Measurements from ENCODE around the gene ARID1B. TPM values are rescaled to one million over a fixed set of nuclear protein-coding genes. Genes with fewer than 3 reads are reported as not detected.

Gene ARID1B
- total RNA-seq, 1 donor from 2014 or later, result 47.3 TPM

GRCh38 chr6:156910938-156911337 is 133.8 kb downstream of the ARID1B start:
- DNase-seq (ENCODE audit: low read depth), result no peak
- Histone ChIP-seq H3K36me3 (ENCODE audit: control insufficient read depth, insufficient read depth, low read length) (no peaks in the 10 kb centered on the region), H3K4me3 (ENCODE audit: low read depth, low read length) (no peak overlapping the region), H3K27me3 (ENCODE audit: control insufficient read depth, insufficient read depth, low read length) (no peaks in the 10 kb centered on the region)
- TF ChIP-seq CTCF (IDR thresholded peaks at IDR 0.05; ENCODE audit: insufficient read depth, low read length, poor library complexity, severe bottlenecking), result no peak

GRCh38 chr6:156911581-156911980 is 134.4 kb downstream of the ARID1B start:
- no peak for TF ChIP-seq CTCF (IDR thresholded peaks at IDR 0.05; ENCODE audit: insufficient read depth, low read length, poor library complexity, severe bottlenecking)
- no peaks in the 10 kb centered on the region for H3K36me3 ChIP-seq (ENCODE audit: control insufficient read depth, insufficient read depth, low read length)
- no peak overlapping the region for H3K4me3 ChIP-seq (ENCODE audit: low read depth, low read length)
- H3K27me3 ChIP-seq (ENCODE audit: control insufficient read depth, insufficient read depth, low read length), result no peaks in the 10 kb centered on the region
- no peak for DNase-seq (ENCODE audit: low read depth)

DNA sequence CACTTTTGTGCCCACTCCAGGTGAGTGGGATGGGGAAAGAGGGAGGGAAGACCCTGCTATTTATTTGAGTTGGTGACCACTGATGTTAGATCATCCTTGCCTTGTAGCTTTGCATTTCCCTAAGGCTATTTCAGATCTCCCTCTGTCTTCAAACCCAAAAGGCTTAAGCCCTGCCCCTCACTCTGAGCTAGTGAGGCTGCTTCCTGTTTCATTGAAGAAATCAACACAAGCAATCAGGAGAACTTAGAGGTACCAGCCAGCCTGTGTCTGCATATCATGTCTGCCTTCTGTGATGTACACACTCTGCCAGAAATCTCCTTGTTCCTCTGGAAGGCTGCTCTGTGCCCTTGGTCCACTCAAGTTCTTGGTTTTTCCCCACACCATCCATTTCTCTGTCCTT is 135.3 kb downstream of the ARID1B start:
- Histone ChIP-seq H3K27me3 (ENCODE audit: control insufficient read depth, insufficient read depth, low read length) (no peaks in the 10 kb centered on the region), H3K36me3 (ENCODE audit: control insufficient read depth, insufficient read depth, low read length) (no peaks in the 10 kb centered on the region), H3K4me3 (ENCODE audit: low read depth, low read length) (no peak overlapping the region)
- no peak for DNase-seq (ENCODE audit: low read depth)
- TF ChIP-seq CTCF (IDR thresholded peaks at IDR 0.05; ENCODE audit: insufficient read depth, low read length, poor library complexity, severe bottlenecking), result no peak

DNA sequence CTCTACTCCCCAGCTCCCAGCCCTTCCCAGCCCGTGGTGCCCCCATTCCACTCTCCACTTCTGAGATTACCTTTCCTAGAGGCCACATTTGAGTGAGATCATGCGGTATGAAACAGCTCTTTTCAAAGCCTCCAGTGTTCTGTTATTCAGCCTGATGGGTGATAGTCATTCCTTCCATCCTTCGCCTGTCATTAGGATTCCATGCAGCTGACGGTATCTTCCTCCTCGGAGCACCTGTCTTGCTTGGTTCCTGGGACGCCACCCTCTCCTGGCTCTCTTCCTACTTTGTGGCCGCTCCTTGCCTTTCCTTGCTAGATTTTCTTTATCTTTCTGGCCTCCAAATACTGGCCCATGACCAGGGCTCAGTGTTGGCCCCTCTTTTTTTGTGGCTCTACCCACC is 137.0 kb downstream of the ARID1B start:
- no peaks in the 10 kb centered on the region for H3K36me3 ChIP-seq (ENCODE audit: control insufficient read depth, insufficient read depth, low read length)
- no peak for DNase-seq (ENCODE audit: low read depth)
- no peaks in the 10 kb centered on the region for H3K27me3 ChIP-seq (ENCODE audit: control insufficient read depth, insufficient read depth, low read length)
- H3K4me3 ChIP-seq (ENCODE audit: low read depth, low read length), result no peak overlapping the region
- TF ChIP-seq CTCF (IDR thresholded peaks at IDR 0.05; ENCODE audit: insufficient read depth, low read length, poor library complexity, severe bottlenecking), result no peak

DNA sequence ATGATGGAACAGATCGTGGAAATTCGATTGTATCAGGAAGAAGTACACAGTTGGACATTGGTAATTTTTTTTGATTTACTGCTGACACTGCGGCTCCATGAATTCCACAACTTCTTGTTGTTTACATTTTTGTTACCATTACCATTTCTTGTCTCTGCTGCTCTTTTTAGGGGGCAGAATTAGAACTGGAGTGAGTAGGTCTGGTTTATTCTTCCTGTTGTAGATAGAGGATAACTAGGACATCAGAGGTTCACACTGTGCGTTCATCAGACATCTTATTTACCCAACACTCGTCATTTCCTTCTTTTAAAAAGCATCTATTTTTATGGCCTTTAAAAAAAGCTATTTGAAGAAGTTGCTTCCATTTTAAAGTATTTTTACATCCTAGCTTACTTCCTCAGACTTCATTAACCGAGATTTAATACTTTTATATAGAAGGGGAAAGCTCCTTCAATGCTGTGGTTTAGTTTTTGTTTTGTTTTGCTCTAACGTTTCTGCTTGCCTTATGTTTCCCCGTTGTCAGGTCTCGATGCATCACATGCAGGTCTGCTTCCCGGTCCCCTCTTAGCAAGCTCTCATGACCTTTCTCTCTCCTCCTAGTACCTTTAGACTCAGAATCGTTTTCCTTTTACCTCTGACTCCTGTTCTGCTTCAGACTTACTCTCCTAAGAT is 139.1 kb downstream of the ARID1B start:
- DNase-seq (ENCODE audit: low read depth), result no peak
- no peak for TF ChIP-seq CTCF (IDR thresholded peaks at IDR 0.05; ENCODE audit: insufficient read depth, low read length, poor library complexity, severe bottlenecking)
- H3K4me3 ChIP-seq (ENCODE audit: low read depth, low read length), result no peak overlapping the region
- H3K27me3 ChIP-seq (ENCODE audit: control insufficient read depth, insufficient read depth, low read length), result no peaks in the 10 kb centered on the region
- H3K36me3 ChIP-seq (ENCODE audit: control insufficient read depth, insufficient read depth, low read length), result no peaks in the 10 kb centered on the region

DNA sequence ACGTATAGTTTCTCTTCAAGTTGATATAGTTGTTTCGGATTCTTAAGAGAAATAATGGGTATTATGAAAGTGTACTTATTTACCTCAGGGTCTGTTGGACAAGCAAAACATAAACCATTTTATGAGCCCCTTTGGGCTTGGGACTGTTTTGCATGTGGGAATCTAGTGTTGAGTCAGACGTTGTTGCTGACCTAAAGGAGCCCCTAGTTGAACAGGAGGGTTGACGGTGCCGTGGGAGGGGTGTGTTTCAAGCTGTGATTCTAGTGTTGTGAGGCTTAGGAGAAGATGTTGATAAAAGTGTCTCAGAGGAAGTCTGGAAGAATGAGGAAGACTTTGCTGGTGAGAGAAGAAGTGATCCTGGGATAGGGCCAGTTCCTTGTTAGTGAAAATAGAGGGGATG is 140.0 kb downstream of the ARID1B start:
- no peak for DNase-seq (ENCODE audit: low read depth)
- Histone ChIP-seq H3K27me3 (ENCODE audit: control insufficient read depth, insufficient read depth, low read length) (no peaks in the 10 kb centered on the region), H3K4me3 (ENCODE audit: low read depth, low read length) (no peak overlapping the region), H3K36me3 (ENCODE audit: control insufficient read depth, insufficient read depth, low read length) (no peaks in the 10 kb centered on the region)
- no peak for TF ChIP-seq CTCF (IDR thresholded peaks at IDR 0.05; ENCODE audit: insufficient read depth, low read length, poor library complexity, severe bottlenecking)
